ENCODE results near the gene RAPGEF1. TPM values are rescaled to one million over a fixed set of nuclear protein-coding genes. Genes with fewer than 3 reads are reported as not detected.

RAPGEF1 gene
- total RNA-seq, 1 donor from 2014 or later, result 144 TPM

DNA sequence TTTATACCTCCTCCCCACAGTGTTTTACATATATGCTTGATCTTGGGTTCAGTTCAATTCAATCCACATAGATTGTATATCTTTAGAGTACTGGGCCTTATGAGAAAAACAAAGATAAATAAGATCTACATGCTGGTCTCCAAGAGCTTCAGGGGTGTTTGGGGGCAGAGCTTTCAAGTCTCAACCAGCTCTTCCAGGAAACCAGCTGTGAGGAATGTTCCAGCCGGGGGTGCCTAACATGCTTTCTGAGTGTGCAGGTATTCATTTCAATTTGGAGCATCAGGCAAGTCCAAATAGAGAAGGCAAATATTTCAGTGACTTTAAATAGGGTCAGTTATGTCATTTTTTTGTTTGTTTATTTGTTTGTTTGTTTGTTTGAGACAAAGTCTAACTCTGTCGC lies 5.7 kb upstream of the RAPGEF1 start:
- TF ChIP-seq CTCF (IDR thresholded peaks at IDR 0.05), result no peak
- ATAC-seq (no peak), DNase-seq (no peak)
- Histone ChIP-seq H3K9me3 (no peaks in the 10 kb centered on the region), H3K27ac (no peak overlapping the region), H3K36me3 (no peaks in the 10 kb centered on the region), H3K27me3 (no peaks in the 10 kb centered on the region), H3K4me1 (peaks cover 7% of the 10 kb centered on the region), H3K4me3 (no peak overlapping the region)
- intact Hi-C loops (cut with DNase I), result no loop called here

GRCh38 chr9:131744720-131745201 lies 4.9 kb upstream of the RAPGEF1 start:
- ATAC-seq, result no peak

GRCh38 chr9:131744171-131744719 lies 4.4 kb upstream of the RAPGEF1 start:
- H3K4me3 ChIP-seq, result no peak overlapping the region
- DNase-seq, result no peak
- TF ChIP-seq CTCF (IDR thresholded peaks at IDR 0.05), result no peak
- no peaks in the 10 kb centered on the region for H3K36me3 ChIP-seq
- H3K27me3 ChIP-seq, result no peaks in the 10 kb centered on the region
- intact Hi-C loops (cut with DNase I), result loop anchor here (5.0 kb wide), 1 partner anchor 152 kb away; no protein-coding TSS in a partner anchor
- peaks cover 7% of the 10 kb centered on the region for H3K4me1 ChIP-seq
- peak; percentile 7 for ATAC-seq
- H3K27ac ChIP-seq, result no peak overlapping the region
- H3K9me3 ChIP-seq, result no peaks in the 10 kb centered on the region

More at GRCh38 chr9:131744720-131745201, 4.9 kb upstream of the RAPGEF1 start:
- intact Hi-C loops (cut with DNase I), result loop anchor here (5.0 kb wide), 1 partner anchor 152 kb away; no protein-coding TSS in a partner anchor
- no peak for TF ChIP-seq CTCF (IDR thresholded peaks at IDR 0.05)
- Histone ChIP-seq H3K36me3 (no peaks in the 10 kb centered on the region), H3K27ac (no peak overlapping the region), H3K27me3 (no peaks in the 10 kb centered on the region), H3K9me3 (no peaks in the 10 kb centered on the region), H3K4me3 (no peak overlapping the region), H3K4me1 (peaks cover 7% of the 10 kb centered on the region)
- DNase-seq, result no peak

DNA sequence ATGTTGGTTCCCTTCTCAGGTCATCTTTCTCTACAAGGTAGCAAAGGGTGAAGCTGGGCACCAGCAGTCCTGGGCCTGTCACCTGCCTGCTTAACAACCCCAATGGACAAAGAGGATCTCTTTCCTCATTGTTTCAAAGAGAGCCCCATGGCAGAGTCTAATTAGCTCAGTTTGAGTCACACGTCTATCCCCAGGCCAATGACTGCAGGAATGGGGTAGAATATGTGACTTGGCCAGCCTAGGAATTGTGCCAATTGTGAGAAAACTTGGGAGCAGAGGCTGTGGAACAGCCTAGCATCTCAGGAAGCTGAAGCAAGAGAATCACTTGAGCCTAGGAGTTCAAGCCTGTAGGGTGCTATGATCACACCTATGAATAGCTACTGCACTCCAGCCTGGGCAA lies 3.6 kb upstream of the RAPGEF1 start:
- no peak for TF ChIP-seq CTCF (IDR thresholded peaks at IDR 0.05)
- intact Hi-C loops (cut with DNase I), result loop anchor here (5.0 kb wide), 1 partner anchor 151 kb away; no protein-coding TSS in a partner anchor
- Histone ChIP-seq H3K27ac (no peak overlapping the region), H3K9me3 (no peaks in the 10 kb centered on the region), H3K4me1 (peaks cover 11% of the 10 kb centered on the region), H3K36me3 (no peaks in the 10 kb centered on the region), H3K4me3 (no peak overlapping the region), H3K27me3 (no peaks in the 10 kb centered on the region)
- ATAC-seq (no peak), DNase-seq (no peak)

DNA sequence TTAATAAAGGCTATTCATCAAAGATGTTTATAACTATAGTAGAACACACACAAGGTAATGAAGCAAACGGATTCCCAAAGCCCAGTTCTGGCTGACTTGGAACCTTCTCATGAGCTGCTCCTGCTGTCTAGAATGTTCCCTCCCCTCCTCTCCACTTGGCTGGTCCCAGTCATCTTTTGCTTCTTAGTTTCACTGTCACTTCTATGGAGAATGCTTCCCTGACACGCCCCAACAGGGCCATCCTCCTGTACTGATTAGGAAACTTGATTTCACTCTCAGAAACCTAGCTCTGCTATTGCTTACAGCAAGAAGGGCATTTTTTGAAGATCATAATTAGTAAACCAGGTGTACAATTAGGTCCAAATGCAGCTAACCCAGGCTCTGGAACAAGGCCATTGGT lies 3.2 kb upstream of the RAPGEF1 start:
- intact Hi-C loops (cut with DNase I), result loop anchor here (5.0 kb wide), 1 partner anchor 151 kb away; no protein-coding TSS in a partner anchor
- DNase-seq, result no peak

More for the DNA sequence above, 3.2 kb upstream of the RAPGEF1 start:
- ATAC-seq, result no peak
- Histone ChIP-seq H3K27me3 (no peaks in the 10 kb centered on the region), H3K4me1 (peaks cover 15% of the 10 kb centered on the region), H3K36me3 (no peaks in the 10 kb centered on the region), H3K27ac (no peak overlapping the region), H3K4me3 (no peak overlapping the region), H3K9me3 (no peaks in the 10 kb centered on the region)
- TF ChIP-seq CTCF (IDR thresholded peaks at IDR 0.05), result no peak

All from upper lobe of right lung (tissue), 1 donor.